Stimulated activated CD8-positive, alpha-beta memory T cell treated with anti-CD3 and anti-CD28 coated beads, Interleukin-12 subunit alpha, Interleukin-12 subunit beta, amount 100 ng/mL, for 1 hour (primary cell): Measurements from ENCODE around the gene MTCL1.

Experiments
- DNase-seq: peaks from one replicate; pipeline ENCODE4 v3.0.0-alpha.2; 2020; ENCODE audit warnings: low read depth

The MTCL1 gene

GRCh38 chr18:8705238-8705960 lies at the start of gene MTCL1:
Gene MTCL1, plus strand, starts transcription at chr18:8705556. Its CDS starts 105 bp downstream, at chr18:8705661.
- no peak for DNase-seq

GRCh38 chr18:8656232-8656631 lies 49.1 kb upstream of the MTCL1 start:
- no peak for DNase-seq

- no peak for DNase-seq
Observed at GRCh38 chr18:8657050-8657820, 48.1 kb upstream of the MTCL1 start.

- no peak for DNase-seq
Observed at GRCh38 chr18:8657873-8658470, 47.4 kb upstream of the MTCL1 start.

- no peak for DNase-seq
Observed at GRCh38 chr18:8658858-8659485, 46.4 kb upstream of the MTCL1 start.

- no peak for DNase-seq
Observed at GRCh38 chr18:8659609-8660242, 45.6 kb upstream of the MTCL1 start.

DNA sequence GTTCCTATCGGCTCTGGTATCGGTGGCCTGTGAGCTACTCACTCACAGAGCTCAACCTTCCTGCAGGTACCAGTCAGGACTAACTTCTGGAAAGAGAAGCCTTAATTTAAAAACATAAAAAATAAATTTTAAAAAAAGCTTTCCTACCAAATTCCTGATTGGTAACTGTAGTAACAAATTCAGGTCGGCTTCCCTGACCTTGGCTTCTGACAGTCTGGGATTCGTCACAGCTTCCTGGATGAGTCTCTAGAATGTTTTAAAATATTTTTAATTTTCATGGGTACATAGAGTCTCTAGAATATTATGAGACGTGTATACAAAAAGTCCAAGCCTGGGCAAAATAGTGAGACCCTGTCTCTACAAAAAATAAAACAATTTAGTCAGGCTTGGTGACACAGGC lies 45.0 kb upstream of the MTCL1 start:
- no peak for DNase-seq

GRCh38 chr18:8661754-8662559 lies 43.4 kb upstream of the MTCL1 start:
- DNase-seq, result no peak

- DNase-seq, result no peak
Observed at GRCh38 chr18:8662560-8663255, 42.6 kb upstream of the MTCL1 start.

GRCh38 chr18:8667846-8668245 lies 37.5 kb upstream of the MTCL1 start:
- DNase-seq, result no peak

DNA sequence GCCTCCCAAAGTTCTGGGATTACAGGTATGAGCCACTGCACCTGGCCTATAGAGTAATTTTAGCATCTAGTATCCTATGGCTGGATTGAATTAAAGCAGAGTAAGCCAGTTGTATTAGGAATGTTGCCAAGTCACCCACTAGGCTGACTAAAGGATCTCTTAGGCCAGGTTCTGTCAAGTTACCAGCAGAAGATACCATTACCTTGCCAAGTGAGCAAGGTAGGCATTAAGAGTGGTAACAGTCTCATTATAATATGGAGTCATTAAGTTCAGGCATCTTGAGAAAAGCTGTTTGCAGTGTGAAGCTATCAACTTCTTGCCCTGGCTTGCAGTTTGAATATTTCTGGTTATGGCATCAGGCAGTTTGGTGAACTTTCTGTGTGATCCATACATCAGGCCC lies 37.0 kb upstream of the MTCL1 start:
- no peak for DNase-seq

- no peak for DNase-seq
Observed at GRCh38 chr18:8669571-8669970, 35.8 kb upstream of the MTCL1 start.

- DNase-seq, result no peak
Observed at GRCh38 chr18:8673256-8674209, 31.8 kb upstream of the MTCL1 start.

DNA sequence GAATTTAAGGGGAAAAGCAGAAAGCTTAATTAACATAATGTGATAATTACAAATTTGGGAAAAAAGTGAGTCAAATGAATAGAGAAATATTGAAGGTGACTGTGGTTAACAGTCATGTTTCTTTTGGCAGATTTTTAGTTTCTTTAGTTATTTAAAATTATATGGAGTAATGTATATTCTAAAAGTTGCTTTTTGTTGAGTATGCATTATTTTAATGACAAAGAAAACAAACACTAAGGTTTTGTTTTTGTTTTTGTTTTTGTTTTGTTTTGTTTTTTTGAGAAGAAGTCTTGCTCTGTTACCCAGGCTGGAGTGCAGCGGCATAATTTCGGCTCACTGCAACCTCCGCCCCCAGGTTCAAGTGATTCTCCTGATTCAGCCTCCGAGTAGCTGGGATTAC lies 30.3 kb upstream of the MTCL1 start:
- no peak for DNase-seq

- no peak for DNase-seq
Observed at GRCh38 chr18:8681196-8681595, 24.2 kb upstream of the MTCL1 start.

- no peak for DNase-seq
Observed at GRCh38 chr18:8684577-8684976, 20.8 kb upstream of the MTCL1 start.

DNA sequence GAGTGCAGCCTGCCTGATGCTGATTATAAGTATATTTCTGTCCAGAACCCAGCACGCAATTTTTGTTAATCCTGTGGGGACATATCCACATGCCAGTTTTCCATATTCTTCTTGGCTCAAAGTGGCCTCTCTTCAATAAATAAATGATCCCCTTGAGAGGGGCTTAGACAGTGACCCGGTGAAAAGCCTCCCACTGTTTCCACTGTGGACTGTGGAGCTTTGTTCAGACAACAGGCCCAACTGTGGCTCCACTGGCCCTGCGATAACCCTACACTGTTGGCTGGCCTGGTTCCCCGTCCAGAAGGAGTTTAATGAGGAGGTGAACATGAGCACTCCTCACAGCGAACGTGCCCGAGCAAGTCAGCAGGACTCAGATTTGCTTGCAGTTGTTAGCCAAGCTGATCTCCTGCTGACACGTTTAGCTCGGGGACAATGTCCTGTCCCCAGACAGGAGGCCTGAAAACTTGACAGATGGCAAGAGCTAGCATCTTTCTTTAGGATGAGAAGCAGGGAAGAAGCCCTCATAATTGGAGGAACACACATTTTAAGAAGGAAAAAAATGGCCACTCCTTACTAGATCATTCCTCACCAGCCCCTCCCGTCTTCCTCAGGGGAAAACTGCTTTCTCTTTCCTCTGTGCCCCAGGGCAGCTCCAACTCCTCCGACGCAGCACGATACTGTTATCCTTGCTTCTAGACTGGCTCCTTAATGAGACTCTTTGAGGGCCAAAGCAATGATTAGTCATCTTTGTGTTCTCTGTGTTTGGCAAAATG lies 20.0 kb upstream of the MTCL1 start:
- DNase-seq, result no peak

- no peak for DNase-seq
Observed at GRCh38 chr18:8685914-8686216, 19.5 kb upstream of the MTCL1 start.

- no peak for DNase-seq
Observed at GRCh38 chr18:8686611-8687010, 18.7 kb upstream of the MTCL1 start.
